ENCODE measurements around the gene ARHGAP10. TPM values are rescaled to one million over a fixed set of nuclear protein-coding genes. Genes with fewer than 3 reads are reported as not detected.
"Not testable (repeated sequence)": the region's sequence is repeated elsewhere in the genome, so short reads cannot be mapped to it uniquely, and the experiment has no call there.

Gene ARHGAP10
- total RNA-seq, 1 donor from 2014 or later, result 25.5 TPM

GRCh38 chr4:147901916-147902315 lies 170.0 kb downstream of the ARHGAP10 start:
- TF ChIP-seq, protein P1, sequence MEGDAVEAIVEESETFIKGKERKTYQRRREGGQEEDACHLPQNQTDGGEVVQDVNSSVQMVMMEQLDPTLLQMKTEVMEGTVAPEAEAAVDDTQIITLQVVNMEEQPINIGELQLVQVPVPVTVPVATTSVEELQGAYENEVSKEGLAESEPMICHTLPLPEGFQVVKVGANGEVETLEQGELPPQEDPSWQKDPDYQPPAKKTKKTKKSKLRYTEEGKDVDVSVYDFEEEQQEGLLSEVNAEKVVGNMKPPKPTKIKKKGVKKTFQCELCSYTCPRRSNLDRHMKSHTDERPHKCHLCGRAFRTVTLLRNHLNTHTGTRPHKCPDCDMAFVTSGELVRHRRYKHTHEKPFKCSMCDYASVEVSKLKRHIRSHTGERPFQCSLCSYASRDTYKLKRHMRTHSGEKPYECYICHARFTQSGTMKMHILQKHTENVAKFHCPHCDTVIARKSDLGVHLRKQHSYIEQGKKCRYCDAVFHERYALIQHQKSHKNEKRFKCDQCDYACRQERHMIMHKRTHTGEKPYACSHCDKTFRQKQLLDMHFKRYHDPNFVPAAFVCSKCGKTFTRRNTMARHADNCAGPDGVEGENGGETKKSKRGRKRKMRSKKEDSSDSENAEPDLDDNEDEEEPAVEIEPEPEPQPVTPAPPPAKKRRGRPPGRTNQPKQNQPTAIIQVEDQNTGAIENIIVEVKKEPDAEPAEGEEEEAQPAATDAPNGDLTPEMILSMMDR (conservative IDR thresholded peaks at IDR 0.05), result no peak
- H3K4me3 Mint-ChIP-seq, result no peak overlapping the region
- H3K36me3 Mint-ChIP-seq, result peaks cover 10% of the 10 kb centered on the region
- no peaks in the 10 kb centered on the region for H3K27me3 Mint-ChIP-seq
- H3K4me1 Mint-ChIP-seq (ENCODE audit: unreplicated experiment), result no peaks in the 10 kb centered on the region
- H3K27ac Mint-ChIP-seq, result no peak overlapping the region
- DNase-seq (ENCODE audit: extremely low spot score, unreplicated experiment), result no peak
- peaks cover 7% of the 10 kb centered on the region for H3K9me3 Mint-ChIP-seq

DNA sequence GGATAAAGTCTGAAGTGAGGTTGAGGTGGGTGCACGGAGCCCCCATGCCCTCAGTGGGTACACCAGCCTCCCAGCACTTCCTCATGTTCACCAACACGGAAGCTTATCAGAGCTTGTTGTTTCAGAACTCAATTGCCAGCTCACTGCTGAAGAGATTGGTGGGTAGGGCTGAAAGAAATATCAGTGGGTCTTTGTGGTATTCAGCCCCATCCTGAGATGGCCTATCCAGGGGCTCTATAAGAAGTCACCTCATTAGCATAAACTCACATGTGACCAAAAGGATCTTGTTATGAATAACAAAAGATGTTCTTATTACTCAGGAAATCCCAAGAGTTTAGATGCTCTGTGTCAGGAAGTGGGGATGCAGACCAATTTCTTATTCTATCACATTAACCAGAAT lies 177.3 kb downstream of the ARHGAP10 start:
- Mint-ChIP-seq H3K4me1 (ENCODE audit: unreplicated experiment) (no peaks in the 10 kb centered on the region), H3K4me3 (no peak overlapping the region)
- TF ChIP-seq, protein P1 (conservative IDR thresholded peaks at IDR 0.05), result no peak

GRCh38 chr4:147910315-147910714 lies 178.4 kb downstream of the ARHGAP10 start:
- H3K4me3 Mint-ChIP-seq, result no peak overlapping the region
- H3K27ac Mint-ChIP-seq, result no peak overlapping the region
- no peaks in the 10 kb centered on the region for H3K4me1 Mint-ChIP-seq (ENCODE audit: unreplicated experiment)
- H3K36me3 Mint-ChIP-seq, result peaks cover 20% of the 10 kb centered on the region
- TF ChIP-seq, protein P1 (conservative IDR thresholded peaks at IDR 0.05), result no peak
- H3K9me3 Mint-ChIP-seq, result no peaks in the 10 kb centered on the region
- no peaks in the 10 kb centered on the region for H3K27me3 Mint-ChIP-seq
- no peak for DNase-seq (ENCODE audit: extremely low spot score, unreplicated experiment)

More for the DNA sequence above, 177.3 kb downstream of the ARHGAP10 start:
- H3K36me3 Mint-ChIP-seq, result peaks cover 11% of the 10 kb centered on the region
- H3K27me3 Mint-ChIP-seq, result no peaks in the 10 kb centered on the region
- no peak overlapping the region for H3K27ac Mint-ChIP-seq
- no peak for DNase-seq (ENCODE audit: extremely low spot score, unreplicated experiment)
- H3K9me3 Mint-ChIP-seq, result no peaks in the 10 kb centered on the region

DNA sequence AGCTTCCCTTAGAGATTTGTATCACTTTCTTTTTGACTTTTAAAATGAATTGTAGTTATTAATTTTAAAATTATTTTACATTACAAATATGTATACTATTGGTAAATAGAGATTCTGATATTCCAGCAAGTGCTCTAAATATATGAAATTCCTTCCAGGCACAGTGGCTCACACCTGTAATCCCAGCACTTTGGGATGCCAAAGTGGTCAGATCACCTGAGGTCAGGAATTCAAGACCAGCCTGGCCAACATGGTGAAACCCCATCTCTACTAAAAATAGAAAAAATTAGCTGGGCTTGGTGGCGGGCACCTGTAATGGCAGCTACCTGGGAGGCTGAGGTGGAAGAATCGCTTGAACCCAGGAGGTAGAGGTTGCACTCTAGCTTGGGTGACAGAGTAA lies 180.2 kb downstream of the ARHGAP10 start:
- H3K4me3 Mint-ChIP-seq; H3K4me1 Mint-ChIP-seq (ENCODE audit: unreplicated experiment); H3K27ac Mint-ChIP-seq; H3K27me3 Mint-ChIP-seq; DNase-seq (ENCODE audit: extremely low spot score, unreplicated experiment); H3K9me3 Mint-ChIP-seq: not testable (repeated sequence)
- H3K36me3 Mint-ChIP-seq, result peaks cover 22% of the 10 kb centered on the region

DNA sequence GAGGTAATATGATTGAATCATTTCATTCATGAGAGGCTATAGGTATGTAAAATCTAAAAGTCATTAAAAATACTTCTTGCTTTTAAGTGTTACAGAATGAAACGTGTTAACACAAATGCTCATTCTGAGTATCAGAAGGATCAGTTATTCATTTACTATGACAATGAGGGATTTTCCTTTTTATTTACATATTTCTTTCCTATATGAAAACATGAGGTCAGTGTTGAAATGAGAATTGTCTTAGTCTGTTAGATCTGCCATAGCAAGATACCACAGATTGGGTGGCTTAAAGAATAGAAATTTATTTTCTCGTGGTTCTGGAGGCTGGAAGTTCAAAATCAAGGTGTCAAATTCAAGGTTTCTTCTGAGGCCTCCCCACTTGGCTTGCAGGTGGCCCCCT lies 181.2 kb downstream of the ARHGAP10 start:
- Mint-ChIP-seq H3K9me3 (no peaks in the 10 kb centered on the region), H3K36me3 (peaks cover 26% of the 10 kb centered on the region), H3K4me3 (no peak overlapping the region), H3K27ac (no peak overlapping the region), H3K4me1 (ENCODE audit: unreplicated experiment) (no peaks in the 10 kb centered on the region), H3K27me3 (no peaks in the 10 kb centered on the region)
- TF ChIP-seq, protein P1 (conservative IDR thresholded peaks at IDR 0.05), result no peak
- DNase-seq (ENCODE audit: extremely low spot score, unreplicated experiment), result no peak

DNA sequence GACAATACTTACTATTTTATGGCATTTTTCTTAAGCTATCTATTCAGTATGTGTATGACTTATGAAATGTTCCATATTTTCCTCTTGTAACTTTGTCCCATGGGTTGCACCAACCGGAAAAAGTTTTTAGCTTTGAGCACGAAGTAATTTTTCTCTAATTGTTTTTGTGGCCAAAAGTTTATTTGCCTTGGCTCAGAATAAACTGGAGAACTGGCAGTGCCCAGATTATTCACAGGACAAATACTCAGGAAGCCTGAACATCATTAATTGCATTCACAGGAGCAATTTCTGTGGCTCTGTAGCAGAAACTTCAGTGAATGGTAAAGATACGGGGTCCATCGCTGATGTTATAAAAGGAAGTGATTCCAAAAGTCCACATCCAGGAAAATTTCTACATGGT lies 184.5 kb downstream of the ARHGAP10 start:
- TF ChIP-seq, protein P1 (conservative IDR thresholded peaks at IDR 0.05), result no peak
- no peak for DNase-seq (ENCODE audit: extremely low spot score, unreplicated experiment)
- Mint-ChIP-seq H3K9me3 (peaks cover 6% of the 10 kb centered on the region), H3K36me3 (peaks cover 31% of the 10 kb centered on the region), H3K27ac (no peak overlapping the region), H3K4me3 (no peak overlapping the region), H3K4me1 (ENCODE audit: unreplicated experiment) (no peaks in the 10 kb centered on the region), H3K27me3 (no peaks in the 10 kb centered on the region)
